Measurements from ENCODE around the gene PGF. TPM values are rescaled to one million over a fixed set of nuclear protein-coding genes. Genes with fewer than 3 reads are reported as not detected.

Gene PGF
- total and polyA plus RNA-seq, 2 of the 13 experiments (the other 11 are each of a cell fraction or from before 2014, with no cell fraction given) = 10.7 to 27.5 TPM

- TF ChIP-seq AGO2 (optimal IDR thresholded peaks at IDR 0.05; ENCODE audit: low read depth, low read length) = peak; percentile 82
- no peak for TF ChIP-seq PAWR (CRISPR knock-in tag; IDR thresholded peaks at IDR 0.05; ENCODE audit: borderline replicate concordance)
Observed at GRCh38 chr14:74906925-74907521, 48.4 kb downstream of the PGF start (continued).

- no peaks in the 10 kb centered on the region for H3K79me2 ChIP-seq (ENCODE audit: insufficient read depth, low read length)
- H3K4me2 ChIP-seq (ENCODE audit: low read depth, low read length) = no peak overlapping the region
- BruUV-seq (replicated peaks) = no TSS peak
- CTCF ChIA-PET (ENCODE audit: low intra/inter-chr PET ratio, low total read pairs) = interaction anchor here (0.6 to 3.9 kb wide), 5 partner anchors 12 to 45 kb away, joined by 3 to 47 read pairs (median 4); no protein-coding TSS in a partner anchor
- H3K9me3 ChIP-seq (ENCODE audit: low read length) = no peaks in the 10 kb centered on the region
- H2AFZ ChIP-seq (ENCODE audit: low read length) = no peak overlapping the region
- peak; percentile 47 for FAIRE-seq
- H3K27ac ChIP-seq (ENCODE audit: extremely low read length, insufficient read depth, low read length) = no peak overlapping the region
- in situ Hi-C loops (cut with HindIII; ENCODE audit: extremely low pct_ligation_motif_present, low pct_unique_long_range_greater_than_20kb) = loop anchor here (5.0 kb wide), 1 partner anchor 43 kb away; no protein-coding TSS in a partner anchor
- H4K20me1 ChIP-seq (ENCODE audit: insufficient read depth, low read length) = no peaks in the 10 kb centered on the region
- H3K4me3 ChIP-seq (replicated peaks in 1 of 3; ENCODE audit: insufficient read depth in 1 of 3, low read depth in 2 of 3, low read length in 3 of 3) = no peak overlapping the region
- H3K36me3 ChIP-seq (replicated peaks in 1 of 2; ENCODE audit: control insufficient read depth in 1 of 2, insufficient read depth in 2 of 2, low read length in 2 of 2) = peaks cover 17 to 29% of the 10 kb centered on the region in 2 experiments
- peaks cover 5% of the 10 kb centered on the region; the same call in 1 of the 2 replicates for H3K4me1 ChIP-seq (ENCODE audit: insufficient read depth, low read length)
- peak; percentile 59 for ATAC-seq
- WGBS (ENCODE audit: low lambda C conversion rate) = 50% methylated on average over 7 of the region's 14 CpGs
- peak; percentile 36 for DNase-seq (ENCODE audit: low spot score)
- intact Hi-C loops (cut with micrococcal nuclease; ENCODE audit: unreplicated experiment) = loop anchor here (1.0 to 2.0 kb wide), 2 partner anchors 27 to 44 kb away; no protein-coding TSS in a partner anchor
- no peaks in the 10 kb centered on the region for H3K27me3 ChIP-seq (ENCODE audit: control insufficient read depth in 1 of 2, insufficient read depth in 2 of 2, low read length in 2 of 2)
- POLR2A ChIA-PET = interaction anchor here (0.8 to 2.8 kb wide), 6 partner anchors 12 to 45 kb away, joined by 3 to 24 read pairs (median 4); partner anchors contain the start of genes DLST and RPS6KL1
- no peak overlapping the region for H3K9ac ChIP-seq (ENCODE audit: insufficient read depth, low read depth, low read length)
- TF ChIP-seq TFDP1 (CRISPR knock-in tag; IDR thresholded peaks at IDR 0.05; ENCODE audit: borderline replicate concordance) = 0 out of 2 replicates have a peak, but pooled peaks have one; percentile 26
- TF ChIP-seq SPEN (CRISPR knock-in tag; IDR thresholded peaks at IDR 0.05; ENCODE audit: low read depth) = peak; percentile 53; the same call in 1 of the 2 replicates
- TF ChIP-seq ZNF883 (CRISPR knock-in tag; IDR thresholded peaks at IDR 0.05; ENCODE audit: not compliant biosample characterization) = no peak
- peak; percentile 88 for TF ChIP-seq MAX (IDR thresholded peaks at IDR 0.05)
- peak; percentile 39; the same call in 1 of the 2 replicates for TF ChIP-seq ZNF788 (CRISPR knock-in tag; IDR thresholded peaks at IDR 0.05; ENCODE audit: borderline replicate concordance)
- no peak for TF ChIP-seq ZSCAN9 (CRISPR knock-in tag; IDR thresholded peaks at IDR 0.05; ENCODE audit: borderline replicate concordance)
- no peak for TF ChIP-seq PPARG (CRISPR knock-in tag; conservative IDR thresholded peaks at IDR 0.05)
- 0 out of 2 replicates have a peak, but pooled peaks have one; percentile 36 for TF ChIP-seq THAP11 (CRISPR knock-in tag; IDR thresholded peaks at IDR 0.05)
- TF ChIP-seq THAP8 (CRISPR knock-in tag; IDR thresholded peaks at IDR 0.05; ENCODE audit: borderline replicate concordance) = no peak
- 0 out of 2 replicates have a peak, but pooled peaks have one; percentile 18 for TF ChIP-seq SIX4 (CRISPR knock-in tag; IDR thresholded peaks at IDR 0.05)
- TF ChIP-seq IKZF5 (CRISPR knock-in tag; IDR thresholded peaks at IDR 0.05) = no peak
- peak; percentile 86; the same call in 2 of the 3 replicates for TF ChIP-seq MXI1 (IDR thresholded peaks at IDR 0.05; ENCODE audit: borderline replicate concordance, low read depth, low read length)
- TF ChIP-seq MLXIP (CRISPR knock-in tag; IDR thresholded peaks at IDR 0.05; ENCODE audit: borderline replicate concordance) = no peak
Observed at GRCh38 chr14:74905595-74906142, 49.7 kb downstream of the PGF start.
